Renal pelvis (tissue), 4 donors: ENCODE data around the gene ASGR1. TPM values are rescaled to one million over a fixed set of nuclear protein-coding genes. Genes with fewer than 3 reads are reported as not detected.

Source experiments
- DNase-seq: peaks from one replicate; pipeline ENCODE4 v3.0.0-alpha.2; 2013
- polyA plus RNA-seq, 3 donors: library from polyadenylated mRNA; unstranded; fragments of 120-200 nt; gene quantifications; one replicate each; pipeline ENCODE4 v1.2.1, GENCODE V29; 2013; ENCODE audit not compliant: insufficient read length in 3 of 3

The ASGR1 gene
- polyA plus RNA-seq, 3 donors, result 8.1 to 10.6 (median 8.6) TPM

DNA sequence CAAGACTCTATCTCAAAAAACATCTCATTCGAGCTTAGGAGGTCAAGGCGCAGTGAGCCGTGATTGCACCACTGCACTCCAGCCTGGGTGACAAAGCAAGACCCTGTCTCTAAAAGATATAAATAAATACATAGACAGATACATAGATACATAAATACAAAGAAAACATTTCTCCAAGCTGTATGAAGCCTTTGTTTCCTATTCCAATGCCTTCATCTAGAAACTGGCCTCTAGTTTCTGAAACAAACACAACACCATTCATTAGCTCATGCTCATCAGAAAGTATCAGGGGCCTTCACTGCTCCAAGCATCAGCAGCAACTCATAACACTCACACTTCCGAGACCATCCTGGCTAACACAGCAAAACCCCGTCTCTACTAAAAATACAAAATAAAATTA, 54.2 kb downstream of the ASGR1 start:
- no peak for DNase-seq

DNA sequence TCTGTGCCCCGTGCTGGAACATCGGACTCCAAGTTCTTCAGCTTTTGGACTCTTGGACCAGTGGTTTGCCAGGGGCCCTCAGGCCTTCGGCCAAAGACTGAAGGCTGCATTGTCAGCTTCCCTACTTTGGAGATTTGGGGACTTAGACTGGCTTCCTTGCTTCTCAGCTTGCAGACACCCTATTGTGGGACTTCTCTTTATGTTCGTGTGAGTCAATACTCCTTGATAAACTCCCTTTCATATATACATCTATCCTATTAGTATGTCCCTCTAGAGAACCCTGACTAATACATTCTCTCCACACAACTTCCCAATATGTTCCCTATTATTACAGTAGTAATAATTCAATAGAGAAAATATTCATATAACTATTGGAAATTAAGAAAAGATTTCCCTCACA, 55.3 kb downstream of the ASGR1 start:
- no peak for DNase-seq

Other genes starting within 250 kb of the ASGR1 start
- gene ALOX12, start 183.3 kb downstream of the ASGR1 start, polyA plus RNA-seq, result 1 to 10 TPM; 1.6 to 3.7 (median 2.8) TPM
- 100 to 1,000 TPM; 181 to 197 (median 187) TPM for gene RNASEK, start 166.7 kb downstream of the ASGR1 start, polyA plus RNA-seq
- 10 to 100 TPM; 24.7 to 30.0 (median 25.5) TPM for gene BCL6B, start 156.3 kb downstream of the ASGR1 start, polyA plus RNA-seq
- 1 to 10 TPM; 4.5 to 5.1 (median 4.8) TPM for gene SLC16A13, start 143.4 kb downstream of the ASGR1 start, polyA plus RNA-seq
- gene SLC16A11, start 135.3 kb downstream of the ASGR1 start, polyA plus RNA-seq, result under 1 TPM; 0.51 to 0.75 (median 0.67) TPM
- 1 to 10 TPM in 2 of 3 donors, under 1 TPM in 1; 0.86 to 1.3 (median 1.1) TPM for gene CLEC10A, start 99.1 kb downstream of the ASGR1 start, polyA plus RNA-seq
- 1 to 10 TPM in 2 of 3 donors, under 1 TPM in 1; 0.92 to 2.5 (median 1.3) TPM for gene ASGR2, start 64.5 kb downstream of the ASGR1 start, polyA plus RNA-seq
- 10 to 100 TPM; 32.1 to 39.7 (median 35.3) TPM for gene DLG4, start 40.5 kb upstream of the ASGR1 start, polyA plus RNA-seq
- 100 to 1,000 TPM; 488 to 565 (median 530) TPM for gene ACADVL, start 40.6 kb upstream of the ASGR1 start, polyA plus RNA-seq
- 10 to 100 TPM; 62.4 to 66.1 (median 64.6) TPM for gene DVL2, start 55.1 kb upstream of the ASGR1 start, polyA plus RNA-seq
- gene PHF23, start 60.1 kb upstream of the ASGR1 start, polyA plus RNA-seq, result 10 to 100 TPM; 59.0 to 72.3 (median 64.3) TPM
- gene GABARAP, start 63.1 kb upstream of the ASGR1 start, polyA plus RNA-seq, result 100 to 1,000 TPM; 456 to 505 (median 482) TPM
- gene CTDNEP1, start 72.4 kb upstream of the ASGR1 start, polyA plus RNA-seq, result 100 to 1,000 TPM; 145 to 149 (median 146) TPM
- gene ELP5, start 72.8 kb upstream of the ASGR1 start, polyA plus RNA-seq, result 10 to 100 TPM; 53.8 to 63.4 (median 57.1) TPM
- gene CLDN7, start 83.1 kb upstream of the ASGR1 start, polyA plus RNA-seq, result 10 to 100 TPM; 45.0 to 67.5 (median 58.4) TPM
- 1 to 10 TPM; 1.8 to 3.7 (median 2.5) TPM for gene SLC2A4, start 102.3 kb upstream of the ASGR1 start, polyA plus RNA-seq
- 1 to 10 TPM; 4.0 to 4.7 (median 4.2) TPM for gene YBX2, start 115.3 kb upstream of the ASGR1 start, polyA plus RNA-seq
- 100 to 1,000 TPM; 289 to 360 (median 348) TPM for gene EIF5A, start 128.3 kb upstream of the ASGR1 start, polyA plus RNA-seq
- 100 to 1,000 TPM in 1 of 3 donors, 10 to 100 TPM in 2; 96.6 to 102 (median 97.8) TPM for gene GPS2, start 136.0 kb upstream of the ASGR1 start, polyA plus RNA-seq
- gene NEURL4, start 150.0 kb upstream of the ASGR1 start, polyA plus RNA-seq, result 10 to 100 TPM; 32.4 to 37.7 (median 35.8) TPM
- gene ACAP1, start 157.2 kb upstream of the ASGR1 start, polyA plus RNA-seq, result 10 to 100 TPM in 1 of 3 donors, 1 to 10 TPM in 2; 7.0 to 10.2 (median 9.8) TPM
- 10 to 100 TPM; 11.8 to 14.5 (median 13.1) TPM for gene KCTD11, start 172.8 kb upstream of the ASGR1 start, polyA plus RNA-seq
- gene TMEM95, start 175.8 kb upstream of the ASGR1 start, polyA plus RNA-seq, result not detected
- 1 to 10 TPM; 5.7 to 7.9 (median 6.1) TPM for gene TNK1, start 201.7 kb upstream of the ASGR1 start, polyA plus RNA-seq
- gene PLSCR3, start 215.2 kb upstream of the ASGR1 start, polyA plus RNA-seq, result 10 to 100 TPM; 37.4 to 45.5 (median 41.1) TPM
- gene TMEM256, start 224.7 kb upstream of the ASGR1 start, polyA plus RNA-seq, result 100 to 1,000 TPM in 1 of 3 donors, 10 to 100 TPM in 2; 83.2 to 104 (median 93.7) TPM
- 10 to 100 TPM; 27.6 to 31.3 (median 29.4) TPM for gene NLGN2, start 228.5 kb upstream of the ASGR1 start, polyA plus RNA-seq
- not detected for gene SPEM1, start 241.0 kb upstream of the ASGR1 start, polyA plus RNA-seq
- not detected for gene SPEM2, start 246.2 kb upstream of the ASGR1 start, polyA plus RNA-seq
- gene SPEM3, start 249.5 kb upstream of the ASGR1 start, polyA plus RNA-seq, result not detected